Occipital lobe (tissue), 2 donors: ENCODE results near the gene COL19A1. TPM values are rescaled to one million over a fixed set of nuclear protein-coding genes. Genes with fewer than 3 reads are reported as not detected.
A peak's percentile ranks its signal among the peaks of the same experiment; 100 is the strongest.

Experiments used
- DNase-seq: peaks from one replicate; lab custom pipeline; 2025; lab: John Stamatoyannopoulos, UW
- total RNA-seq: library from RNA; depleted of rRNA; stranded (reverse); fragments of >200 nt; gene quantifications from one replicate; pipeline ENCODE4 v1.2.3, GENCODE V29; 2014

Gene COL19A1
- total RNA-seq, 1 donor from 2014 or later = 5.9 TPM

- no peak for DNase-seq
These were observed 192.8 kb downstream of the COL19A1 start for GRCh38 chr6:70059039-70059719.

- DNase-seq = no peak
These were observed 194.3 kb downstream of the COL19A1 start for GRCh38 chr6:70060680-70061079.

GRCh38 chr6:70061546-70061945 lies 195.2 kb downstream of the COL19A1 start:
- no peak for DNase-seq

GRCh38 chr6:70062010-70062409 lies 195.7 kb downstream of the COL19A1 start:
- DNase-seq = no peak

- DNase-seq = no peak
These were observed 206.3 kb downstream of the COL19A1 start for GRCh38 chr6:70072540-70073179.

DNA sequence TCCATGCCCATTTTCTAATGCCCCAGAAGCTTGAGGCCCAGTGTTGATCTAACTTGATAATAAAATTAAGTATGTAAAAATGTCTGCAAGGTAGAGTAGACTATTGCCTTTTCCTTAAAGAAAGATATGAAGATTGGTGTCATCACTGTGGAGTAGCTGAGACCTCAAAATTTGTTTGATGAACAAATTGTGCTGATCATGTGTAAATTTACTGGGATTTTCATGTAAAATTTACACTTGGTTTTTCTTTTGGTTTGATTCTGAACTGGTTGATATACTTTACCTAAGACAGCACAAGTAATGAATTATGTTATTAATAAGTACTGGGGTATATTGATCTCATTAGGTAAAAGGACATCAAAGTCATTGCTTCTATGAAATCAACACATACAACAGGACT lies 207.3 kb downstream of the COL19A1 start:
- no peak for DNase-seq

DNA sequence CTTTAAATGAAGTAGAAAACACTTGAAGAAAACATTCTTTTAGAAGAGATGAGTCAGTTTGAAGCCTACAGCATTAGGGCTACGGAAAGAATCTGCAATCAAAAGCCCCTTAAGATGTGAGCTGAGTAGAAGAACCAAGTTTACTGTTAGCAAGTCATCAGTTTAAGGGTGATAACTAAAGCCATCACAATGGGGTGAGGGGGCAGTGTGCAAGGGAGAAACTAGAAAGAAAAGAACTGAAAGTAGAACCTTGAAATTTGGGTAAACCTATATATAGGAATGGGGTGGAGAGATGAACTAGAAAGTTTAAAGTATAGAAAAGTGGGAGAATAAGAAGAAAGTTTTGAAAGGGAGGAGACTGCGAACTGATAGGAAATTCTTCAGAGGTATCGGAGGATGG lies 212.9 kb downstream of the COL19A1 start:
- DNase-seq = no peak

DNA sequence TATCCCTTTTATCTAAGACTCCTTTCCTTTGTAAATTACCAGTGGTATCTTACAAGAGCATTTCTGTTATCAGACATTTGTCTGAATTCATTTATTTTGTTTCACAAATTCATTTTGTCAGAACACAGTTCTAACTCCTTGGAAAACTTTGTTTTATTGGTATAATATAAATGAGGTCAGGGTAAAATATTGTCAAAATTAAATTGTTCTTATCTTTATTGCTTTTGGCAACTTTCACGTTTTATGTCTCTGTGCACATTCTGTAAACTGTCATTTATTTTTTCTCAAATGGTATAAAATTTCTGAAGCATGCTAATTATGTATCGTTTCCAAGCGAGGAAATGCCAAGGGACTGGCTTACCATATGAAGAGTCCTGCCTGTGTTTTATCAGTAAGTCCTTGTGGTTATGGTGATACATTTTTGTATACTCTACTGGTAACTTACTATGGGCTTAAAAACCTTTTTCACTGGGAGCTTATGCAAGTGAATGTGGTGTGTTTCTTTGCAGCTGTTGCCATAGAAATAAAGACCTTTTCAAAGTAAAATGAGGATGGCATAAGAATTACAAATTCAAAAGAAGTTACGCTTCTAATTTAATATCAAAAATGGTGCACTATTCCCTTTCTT lies 214.2 kb downstream of the COL19A1 start:
- DNase-seq = no peak

GRCh38 chr6:70082830-70083229 lies 216.5 kb downstream of the COL19A1 start:
- DNase-seq = no peak

GRCh38 chr6:70086806-70087205 lies 220.4 kb downstream of the COL19A1 start:
- no peak for DNase-seq

DNA sequence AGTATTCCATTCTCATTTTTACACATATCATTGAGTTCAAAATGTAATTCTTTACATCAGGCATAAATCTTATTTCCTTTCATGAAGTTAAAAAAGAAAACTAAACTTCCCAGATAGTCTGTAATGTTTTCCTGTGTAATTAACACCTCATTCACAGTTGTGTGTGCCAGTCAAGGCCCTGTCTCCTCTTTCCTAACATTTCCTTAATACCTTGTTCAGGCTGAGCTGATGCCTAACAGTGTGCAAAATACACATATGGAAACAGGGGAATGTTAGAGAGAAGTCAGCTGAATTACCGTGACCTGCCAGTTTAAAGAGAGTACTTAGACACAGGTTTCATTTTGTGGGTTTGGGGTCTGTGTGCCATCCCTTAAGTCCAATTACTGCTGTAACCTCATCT lies 227.8 kb downstream of the COL19A1 start:
- no peak for DNase-seq

GRCh38 chr6:70099732-70100131 lies 233.4 kb downstream of the COL19A1 start:
- no peak for DNase-seq

GRCh38 chr6:70103798-70104197 lies 237.4 kb downstream of the COL19A1 start:
- no peak for DNase-seq

DNA sequence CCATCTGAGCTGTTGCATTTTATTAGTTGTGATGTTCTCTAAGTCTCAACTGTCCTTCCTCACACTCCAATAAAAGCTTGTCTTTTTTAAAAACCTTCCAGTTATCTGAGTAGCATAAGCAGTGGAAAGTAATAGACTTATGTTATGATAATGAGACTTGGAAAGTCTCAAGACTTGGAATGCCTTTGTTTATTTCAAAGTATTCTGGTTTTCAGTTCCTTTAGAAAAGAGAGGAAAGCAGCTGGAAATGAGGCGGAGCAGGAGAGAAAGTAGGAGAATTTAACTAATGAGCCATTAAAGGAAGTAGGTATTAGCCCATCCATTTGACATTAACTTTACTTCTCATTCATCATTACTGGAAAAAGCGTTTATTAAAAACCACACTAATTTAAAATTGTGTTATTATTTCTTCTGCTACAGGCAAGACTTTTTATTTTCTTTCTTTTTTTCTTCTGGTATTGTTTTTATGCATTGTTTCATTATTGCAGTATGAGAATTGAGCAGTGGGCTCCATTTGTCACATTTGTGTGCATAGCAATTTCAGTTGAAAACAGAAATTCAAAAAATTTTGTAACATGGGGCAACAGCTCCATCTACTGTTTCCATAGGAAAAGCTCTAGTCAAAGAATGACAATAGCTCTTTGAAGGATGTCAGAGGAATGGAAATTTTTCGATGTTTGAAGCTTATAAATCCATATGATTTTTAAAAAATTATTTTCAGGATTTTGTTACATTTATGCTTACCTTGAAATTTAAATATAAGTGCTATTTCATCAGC lies 241.7 kb downstream of the COL19A1 start:
- no peak for DNase-seq

- DNase-seq = no peak
These were observed 244.0 kb downstream of the COL19A1 start for GRCh38 chr6:70110126-70111022.

GRCh38 chr6:70111737-70112136 lies 245.4 kb downstream of the COL19A1 start:
- no peak for DNase-seq

DNA sequence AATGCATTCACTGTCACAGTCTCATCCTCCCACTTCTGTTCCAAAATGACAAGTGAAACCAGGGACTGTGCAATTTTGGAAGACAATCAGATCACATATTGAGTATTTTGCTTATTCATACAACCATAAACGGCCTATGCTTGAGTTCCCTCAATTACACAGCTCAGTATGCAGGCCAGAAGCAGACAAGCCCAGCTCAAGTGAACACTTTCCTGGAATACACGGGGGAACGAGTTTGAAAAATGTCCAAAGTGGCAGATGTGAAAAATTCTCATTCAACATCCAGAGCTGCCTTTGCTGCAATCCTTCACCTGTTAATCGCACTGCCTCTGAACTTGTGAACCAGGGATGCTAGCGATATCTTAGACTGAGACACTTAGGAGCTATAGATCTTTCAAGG lies 246.4 kb downstream of the COL19A1 start:
- peak; percentile 12 for DNase-seq

- DNase-seq = no peak
These were observed 246.8 kb downstream of the COL19A1 start for GRCh38 chr6:70113171-70113570.

DNA sequence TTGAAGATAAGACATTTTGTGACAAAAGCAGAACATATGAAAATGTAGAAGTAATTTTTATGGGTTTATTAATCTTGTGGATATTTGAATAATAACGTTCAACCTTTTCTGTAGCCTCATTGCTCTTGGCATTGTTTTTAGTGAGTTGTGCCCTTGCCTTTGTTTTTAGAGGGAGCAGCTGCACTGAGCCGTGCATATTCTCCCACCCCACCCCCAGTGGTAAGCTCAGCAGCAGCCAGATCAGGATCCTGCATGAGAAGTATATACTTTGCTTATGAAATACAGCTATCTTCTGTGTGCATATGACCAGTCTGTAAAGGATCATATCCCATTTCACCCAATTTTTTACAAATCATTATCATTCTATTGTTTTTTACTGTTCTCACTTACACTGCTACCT lies 252.3 kb downstream of the COL19A1 start:
- no peak for DNase-seq

DNA sequence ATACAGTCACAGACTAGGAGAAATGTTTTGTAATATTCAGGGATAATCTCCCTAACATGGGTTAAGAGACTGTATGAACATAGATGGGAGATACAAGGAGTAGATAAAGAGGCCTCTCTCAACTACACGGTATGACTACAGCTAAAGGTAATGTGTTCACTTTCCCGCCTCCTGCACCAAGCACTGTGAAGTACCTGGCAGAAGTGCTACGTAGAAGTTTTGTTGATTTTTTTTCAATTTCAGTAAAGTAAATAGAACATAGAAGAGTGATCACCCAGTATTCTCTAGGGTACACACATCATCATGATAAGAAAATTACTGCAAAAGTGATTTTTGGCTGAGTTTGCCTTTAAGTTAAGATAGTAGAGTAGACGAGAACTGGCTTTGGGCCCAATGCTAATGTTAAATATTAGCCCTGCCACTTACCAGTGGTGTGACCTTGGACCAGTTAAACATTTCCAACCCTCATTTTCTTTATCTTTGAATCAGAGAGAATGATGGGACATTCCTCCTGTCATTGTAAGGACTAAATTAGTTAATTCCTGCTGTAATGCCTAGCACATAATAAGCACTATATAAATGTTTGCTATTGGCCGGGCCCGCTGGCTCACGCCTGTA lies 253.0 kb downstream of the COL19A1 start:
- no peak for DNase-seq

DNA sequence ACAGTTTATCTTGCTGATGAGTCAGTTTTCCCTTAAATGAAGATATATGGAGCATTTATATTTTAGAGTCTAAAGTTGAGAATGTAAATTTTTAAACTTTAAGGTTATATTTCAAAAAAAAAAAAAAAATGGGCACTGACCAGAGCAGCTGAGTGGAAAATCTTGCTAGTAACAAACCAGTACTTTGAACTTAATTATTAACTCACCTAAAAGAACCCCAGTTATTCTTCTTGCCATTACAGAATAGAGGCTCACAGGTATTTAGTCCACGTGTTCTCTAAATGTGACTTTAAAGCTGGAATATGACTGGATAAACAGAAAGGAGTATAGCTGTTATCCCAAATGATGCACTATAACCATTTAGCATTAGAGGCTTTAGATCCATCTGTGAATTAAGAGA lies 258.1 kb downstream of the COL19A1 start:
- DNase-seq = no peak
